Mononuclear cell (primary cell): ENCODE data around the gene CDCP2. TPM values are rescaled to one million over a fixed set of nuclear protein-coding genes. Genes with fewer than 3 reads are reported as not detected.

ENCODE experiments used
- H3K27me3 ChIP-seq: 2 replicates; pipeline ENCODE4 v1.6.0; 2011; ENCODE audit warnings: low read length, control low read depth; ENCODE audit not compliant: insufficient read depth
- H3K4me1 ChIP-seq: 2 replicates; pipeline ENCODE4 v1.5.1; 2011; ENCODE audit warnings: mild to moderate bottlenecking, low read length, control low read depth; ENCODE audit not compliant: insufficient read depth
- H3K4me3 ChIP-seq: 2 replicates; pipeline ENCODE4 v1.5.1; 2011; ENCODE audit warnings: mild to moderate bottlenecking, low read length, moderate library complexity
- H3K9me3 ChIP-seq: 2 replicates; pipeline ENCODE4 v1.5.1; 2011; ENCODE audit warnings: low read depth, mild to moderate bottlenecking, control low read depth, low read length
- total RNA-seq: library from RNA; depleted of rRNA; stranded (reverse); fragments of >200 nt; gene quantifications from one replicate; pipeline ENCODE4 v1.2.3, GENCODE V29; 2012

CDCP2 gene
- total RNA-seq = 0.10 TPM

DNA sequence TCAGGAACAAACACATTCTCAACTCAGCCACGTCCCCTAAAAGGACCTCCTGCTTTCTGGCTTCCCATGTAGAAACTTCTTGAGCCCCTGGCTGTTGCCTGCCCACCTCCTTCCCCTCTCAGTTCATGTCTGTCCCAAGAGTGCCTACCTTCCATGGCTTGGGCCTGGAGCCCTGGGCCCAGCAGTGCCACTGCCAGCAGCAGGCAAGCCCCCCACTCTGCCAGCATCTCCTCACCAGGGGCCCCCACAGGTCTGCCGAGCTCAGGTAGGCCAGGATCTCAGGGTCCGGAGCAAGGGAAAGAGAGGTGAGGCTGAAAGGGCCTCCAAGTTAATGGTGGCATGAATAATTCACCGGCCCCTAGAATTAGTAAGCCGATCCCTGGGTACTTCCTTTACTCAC is at the start of gene CDCP2:
CDCP2 (minus strand) TSS at position 305 of the 400 bp plus-strand sequence; CDS start at position 227, 78 bp downstream.
- Histone ChIP-seq H3K27me3 (no peaks in the 10 kb centered on the region), H3K9me3 (no peaks in the 10 kb centered on the region), H3K4me1 (no peaks in the 10 kb centered on the region), H3K4me3 (no peak within 1 kb of the TSS)

GRCh38 chr1:54200519-54200997 is 47.8 kb upstream of the CDCP2 start:
- Histone ChIP-seq H3K4me1 (peaks cover 23% of the 10 kb centered on the region), H3K4me3 (peak overlapping the region; percentile 72), H3K27me3 (no peaks in the 10 kb centered on the region), H3K9me3 (no peaks in the 10 kb centered on the region)

- H3K4me1 ChIP-seq = peaks cover 23% of the 10 kb centered on the region
- no peaks in the 10 kb centered on the region for H3K9me3 ChIP-seq
- no peaks in the 10 kb centered on the region for H3K27me3 ChIP-seq
- peak within 1 kb of the TSS; percentile 72 for H3K4me3 ChIP-seq
Observed at GRCh38 chr1:54199765-54200518, 47.1 kb upstream of the CDCP2 start, which contains the start of the genes CYB5RL and MRPL37. Gene CYB5RL, minus strand, starts transcription at chr1:54200030. Its CDS starts 4,414 bp downstream, at chr1:54195616. Gene MRPL37, plus strand, starts transcription at chr1:54200167. Its CDS starts 77 bp downstream, at chr1:54200244.

DNA sequence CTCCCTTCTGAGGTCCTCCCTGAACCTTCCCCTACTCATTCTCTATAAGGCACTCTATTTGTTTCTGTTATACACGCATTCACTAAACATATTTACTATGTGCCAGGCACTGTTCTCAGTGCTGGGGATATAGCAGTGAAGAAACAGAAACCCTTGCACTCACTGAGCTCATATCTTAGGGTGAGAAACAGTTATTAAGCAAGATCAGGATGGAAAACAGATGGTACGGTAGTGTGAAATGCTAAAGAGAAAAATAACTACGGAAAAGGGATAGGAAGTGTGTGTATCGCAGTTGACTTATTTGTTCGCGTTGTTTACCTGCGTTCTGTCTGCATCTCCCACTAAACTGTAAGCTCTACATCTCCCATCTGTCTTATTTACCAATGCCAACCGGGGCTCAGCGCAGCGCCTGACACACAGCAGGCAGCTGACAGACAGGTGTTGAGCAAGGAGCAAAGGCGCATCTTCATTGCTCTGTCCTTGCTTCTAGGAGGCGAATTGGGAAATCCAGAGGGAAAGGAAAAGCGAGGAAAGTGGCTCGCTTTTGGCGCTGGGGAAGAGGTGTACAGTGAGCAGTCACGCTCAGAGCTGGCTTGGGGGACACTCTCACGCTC is 46.5 kb upstream of the CDCP2 start:
- H3K4me3 ChIP-seq = peak overlapping the region; percentile 72

DNA sequence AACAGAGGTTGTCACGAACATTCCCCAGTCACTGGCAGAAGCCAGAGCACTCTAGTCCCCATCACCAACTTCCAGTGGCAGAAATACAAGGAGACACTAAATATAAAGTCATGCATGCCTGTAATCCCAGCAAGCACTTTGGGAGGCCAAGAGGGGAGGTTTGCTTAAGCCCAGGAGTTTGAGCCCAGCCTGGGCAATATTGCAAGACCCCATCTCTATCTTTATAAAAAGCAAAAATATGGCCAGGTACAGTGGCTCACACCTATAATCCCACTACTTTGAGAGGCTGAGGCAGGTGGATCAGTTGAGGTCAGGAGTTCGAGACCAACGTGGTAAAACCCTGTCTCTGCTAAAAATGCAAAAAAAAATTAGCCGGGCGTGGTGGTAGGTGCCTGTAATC is 40.7 kb upstream of the CDCP2 start:
- Histone ChIP-seq H3K4me1 (no peaks in the 10 kb centered on the region), H3K4me3 (no peak overlapping the region), H3K27me3 (no peaks in the 10 kb centered on the region), H3K9me3 (no peaks in the 10 kb centered on the region)

More for the DNA sequence above, 46.5 kb upstream of the CDCP2 start:
- Histone ChIP-seq H3K4me1 (peaks cover 23% of the 10 kb centered on the region), H3K9me3 (no peaks in the 10 kb centered on the region), H3K27me3 (no peaks in the 10 kb centered on the region)

GRCh38 chr1:54191525-54191924 is 38.7 kb upstream of the CDCP2 start:
- Histone ChIP-seq H3K4me1 (no peaks in the 10 kb centered on the region), H3K4me3 (no peak overlapping the region), H3K27me3 (no peaks in the 10 kb centered on the region), H3K9me3 (no peaks in the 10 kb centered on the region)

DNA sequence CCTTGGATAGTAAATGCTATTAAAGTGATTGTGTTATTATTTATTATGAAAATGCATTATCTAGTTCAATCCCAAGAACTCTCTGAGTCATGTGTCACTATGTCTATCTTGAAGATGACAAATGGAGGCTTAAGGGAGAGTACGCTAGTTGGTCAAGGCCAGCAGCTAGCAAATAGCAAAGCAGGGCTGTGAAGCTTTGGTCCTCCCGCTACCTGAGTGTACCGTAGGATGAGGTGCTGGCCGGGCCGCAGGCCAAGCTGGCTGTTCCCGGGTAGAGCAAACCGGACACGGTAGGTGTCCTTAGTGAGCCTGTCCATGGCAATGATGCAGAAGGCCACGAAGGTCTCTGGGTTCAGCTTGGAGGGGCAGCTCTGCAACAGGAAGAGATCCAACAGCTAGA is 37.7 kb upstream of the CDCP2 start:
- no peaks in the 10 kb centered on the region for H3K4me1 ChIP-seq
- no peaks in the 10 kb centered on the region for H3K27me3 ChIP-seq
- no peak overlapping the region for H3K4me3 ChIP-seq
- H3K9me3 ChIP-seq = no peaks in the 10 kb centered on the region

- H3K4me3 ChIP-seq = no peak overlapping the region
- H3K4me1 ChIP-seq = no peaks in the 10 kb centered on the region
Observed at GRCh38 chr1:54188291-54188690, 35.5 kb upstream of the CDCP2 start.

DNA sequence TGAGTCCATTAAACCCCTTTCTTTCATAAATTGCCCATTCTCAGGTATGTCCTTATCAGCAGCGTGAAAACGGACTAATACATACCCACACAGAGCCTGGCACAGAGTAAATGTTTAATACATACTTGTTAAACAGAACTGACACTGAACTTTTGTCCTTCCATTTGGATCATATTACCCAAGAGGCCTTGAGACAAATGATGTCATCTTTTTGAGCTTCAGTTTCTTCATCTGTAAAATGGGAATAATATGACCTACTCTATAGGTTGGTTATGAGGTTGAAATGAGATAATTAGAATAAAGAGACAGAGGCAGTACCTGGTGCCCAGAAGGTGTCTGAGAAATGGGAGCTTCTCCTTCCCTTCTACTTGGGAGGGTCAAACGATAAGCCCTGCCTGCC is 33.3 kb upstream of the CDCP2 start:
- Histone ChIP-seq H3K4me1 (no peaks in the 10 kb centered on the region), H3K9me3 (no peaks in the 10 kb centered on the region), H3K27me3 (no peaks in the 10 kb centered on the region), H3K4me3 (no peak overlapping the region)

More at GRCh38 chr1:54188291-54188690, 35.5 kb upstream of the CDCP2 start:
- H3K9me3 ChIP-seq = no peaks in the 10 kb centered on the region
- no peaks in the 10 kb centered on the region for H3K27me3 ChIP-seq

DNA sequence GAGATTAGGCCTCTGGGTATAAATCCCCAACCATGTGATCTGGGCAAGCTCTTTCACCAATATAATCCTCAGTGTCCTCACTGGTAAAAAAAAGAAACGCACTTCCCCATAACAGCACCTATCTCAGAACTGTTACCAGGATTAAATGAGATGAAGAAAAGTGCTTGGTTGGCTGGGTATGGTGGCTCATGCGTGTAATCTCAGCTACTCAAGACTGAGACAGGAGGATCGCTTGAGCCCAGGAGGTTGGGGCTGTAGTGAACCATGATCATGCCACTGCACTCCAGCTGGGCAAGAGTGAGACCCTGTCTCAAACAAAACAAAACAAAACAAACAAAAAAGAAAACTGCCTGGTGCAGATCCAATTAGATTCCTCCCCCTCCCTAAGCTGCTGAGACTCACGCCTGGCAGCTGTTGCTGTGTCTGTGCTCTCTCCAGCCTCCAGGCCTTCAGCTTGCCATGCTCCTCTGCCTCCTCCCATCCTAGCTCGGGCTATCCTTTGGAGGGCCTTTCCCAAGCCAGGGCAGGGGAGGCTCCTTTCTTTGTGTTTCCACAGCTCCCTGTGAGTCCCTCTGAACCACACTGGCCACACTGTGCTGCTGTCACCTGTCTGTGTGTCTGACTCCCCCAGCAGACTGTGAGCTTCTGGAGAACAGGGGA is 28.0 kb upstream of the CDCP2 start:
- Histone ChIP-seq H3K4me1 (no peaks in the 10 kb centered on the region), H3K27me3 (no peaks in the 10 kb centered on the region), H3K9me3 (no peaks in the 10 kb centered on the region), H3K4me3 (no peak overlapping the region)

GRCh38 chr1:54178296-54179070 is 25.7 kb upstream of the CDCP2 start:
- no peaks in the 10 kb centered on the region for H3K9me3 ChIP-seq
- H3K27me3 ChIP-seq = no peaks in the 10 kb centered on the region
- H3K4me3 ChIP-seq = no peak overlapping the region
- H3K4me1 ChIP-seq = no peaks in the 10 kb centered on the region

DNA sequence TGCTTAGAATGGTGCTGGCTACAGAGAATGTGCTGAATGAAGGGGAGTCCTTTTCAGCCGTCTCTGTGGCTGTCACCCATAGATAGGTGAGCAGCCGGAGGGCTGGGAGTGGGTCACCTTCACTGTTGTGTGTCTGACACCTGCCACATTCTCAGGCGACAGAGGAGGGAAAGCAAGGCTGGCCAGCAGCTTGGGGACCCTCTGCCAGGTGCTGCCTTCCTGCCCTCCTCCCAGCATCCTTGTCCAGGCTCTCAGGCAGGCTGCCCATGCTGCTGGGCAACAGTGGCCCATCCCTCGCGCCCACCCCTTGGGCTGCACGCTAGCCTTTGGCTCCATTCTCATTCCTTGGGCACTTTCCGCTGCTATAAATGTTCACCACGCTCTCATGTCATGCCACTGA is 24.9 kb upstream of the CDCP2 start:
- Histone ChIP-seq H3K27me3 (no peaks in the 10 kb centered on the region), H3K4me1 (no peaks in the 10 kb centered on the region), H3K9me3 (no peaks in the 10 kb centered on the region), H3K4me3 (no peak overlapping the region)

DNA sequence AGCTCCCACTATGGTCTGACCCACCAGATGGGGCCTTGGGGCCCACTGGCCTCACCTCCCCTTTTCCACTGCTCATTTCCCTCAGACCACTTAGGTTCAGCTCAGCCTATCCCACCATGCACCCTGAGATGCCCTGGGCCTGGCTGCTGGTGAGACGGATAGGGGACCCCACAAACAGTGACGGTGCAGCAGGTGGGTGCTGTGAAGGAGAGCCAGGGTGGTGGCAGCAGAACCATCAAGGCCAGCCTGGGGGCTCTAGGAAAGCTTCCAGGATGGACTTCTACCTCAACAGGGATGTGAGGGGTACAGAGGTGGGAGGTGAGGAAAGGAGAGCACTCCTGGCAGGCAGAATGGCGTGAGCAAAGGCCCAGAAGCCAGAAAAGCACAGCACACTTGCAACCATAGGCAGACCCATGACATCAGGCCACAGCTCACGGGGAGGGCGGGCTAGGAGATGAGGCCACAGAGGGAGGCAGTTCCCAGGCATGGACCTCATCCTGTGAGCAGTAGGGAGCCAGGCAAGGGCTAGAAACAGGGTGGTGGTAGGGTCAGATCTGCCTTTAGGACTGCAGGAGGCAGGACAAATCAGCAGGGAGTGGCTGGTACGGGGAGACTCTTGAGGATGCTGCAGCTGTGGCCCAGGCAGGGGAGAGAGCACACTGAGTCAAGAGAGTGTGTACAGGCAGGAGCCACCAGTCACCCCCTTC is 24.0 kb upstream of the CDCP2 start:
- no peaks in the 10 kb centered on the region for H3K9me3 ChIP-seq
- no peaks in the 10 kb centered on the region for H3K4me1 ChIP-seq
- no peak overlapping the region for H3K4me3 ChIP-seq
- no peaks in the 10 kb centered on the region for H3K27me3 ChIP-seq

- Histone ChIP-seq H3K4me3 (no peak overlapping the region), H3K4me1 (no peaks in the 10 kb centered on the region), H3K27me3 (no peaks in the 10 kb centered on the region), H3K9me3 (no peaks in the 10 kb centered on the region)
Observed at GRCh38 chr1:54174106-54174505, 21.3 kb upstream of the CDCP2 start.
